Glomerular visceral epithelial cell (primary cell): ENCODE measurements around the gene MT1H.

ENCODE experiments used
- DNase-seq: peaks from one replicate; pipeline ENCODE4 v3.0.0-alpha.2; 2016; ENCODE audit errors: extremely low spot score

Gene MT1H

DNA sequence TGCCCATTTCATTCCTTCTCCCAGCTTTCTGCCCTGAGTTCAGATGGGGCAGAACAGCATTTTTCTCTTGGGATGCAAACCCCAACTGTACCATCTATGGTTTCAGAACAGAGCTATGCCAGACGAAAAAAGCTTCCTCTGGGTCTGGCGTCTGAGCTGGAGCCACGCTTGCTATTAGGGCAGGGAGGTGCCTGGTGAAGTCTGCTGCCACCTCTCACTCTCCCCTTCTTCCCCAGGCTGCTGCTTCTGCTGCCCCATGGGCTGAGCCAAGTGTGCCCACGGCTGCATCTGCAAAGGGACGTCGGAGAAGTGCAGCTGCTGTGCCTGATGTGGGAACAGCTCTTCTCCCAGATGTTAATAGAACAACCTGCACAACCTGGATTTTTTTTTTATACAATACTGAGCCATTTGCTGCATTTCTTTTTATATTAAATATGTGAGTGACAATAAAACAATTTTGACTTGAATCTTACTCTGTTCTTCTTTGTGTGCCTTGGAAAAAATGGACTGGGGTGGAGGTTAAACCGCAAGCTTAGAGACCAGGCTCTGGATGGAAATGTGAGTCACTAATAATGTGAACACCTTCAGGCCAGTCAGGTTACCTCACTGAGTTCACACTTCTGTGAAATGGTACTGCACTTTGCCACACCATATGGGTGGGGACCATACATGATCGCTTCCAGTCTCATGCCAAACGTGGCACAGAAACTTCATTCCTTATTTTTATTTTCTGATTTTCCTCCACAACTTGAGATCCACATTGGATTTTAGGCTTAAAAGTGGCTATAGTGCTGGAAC, 32.8 kb upstream of the MT1H start:
- DNase-seq: no peak

GRCh38 chr16:56637814-56638750, 31.5 kb upstream of the MT1H start, which contains the start of gene MT1A:
TSS of gene MT1A (plus strand) at chr16:56638666. CDS start at chr16:56638739, 73 bp downstream.
- no peak for DNase-seq

DNA sequence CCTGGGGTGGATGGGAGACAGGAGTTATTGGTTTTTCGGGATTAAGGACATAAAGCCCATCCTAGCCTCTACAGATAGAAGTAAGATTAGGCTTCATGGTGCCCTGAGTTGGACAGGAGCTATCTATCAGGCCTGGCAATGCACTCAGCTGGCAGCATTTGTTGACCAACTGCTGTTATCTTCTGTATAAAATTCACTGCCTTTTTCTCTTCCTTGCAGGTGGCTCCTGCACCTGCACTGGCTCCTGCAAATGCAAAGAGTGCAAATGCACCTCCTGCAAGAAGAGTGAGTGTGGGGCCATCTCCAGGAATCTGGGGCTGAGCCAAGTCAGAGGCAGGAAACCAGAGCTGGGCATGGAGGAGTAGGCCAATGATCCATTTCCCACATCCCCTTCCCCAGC, 30.6 kb upstream of the MT1H start:
- DNase-seq: no peak

GRCh38 chr16:56640076-56640475, 29.5 kb upstream of the MT1H start:
- DNase-seq: no peak

GRCh38 chr16:56641166-56641565, 28.4 kb upstream of the MT1H start:
- no peak for DNase-seq

DNA sequence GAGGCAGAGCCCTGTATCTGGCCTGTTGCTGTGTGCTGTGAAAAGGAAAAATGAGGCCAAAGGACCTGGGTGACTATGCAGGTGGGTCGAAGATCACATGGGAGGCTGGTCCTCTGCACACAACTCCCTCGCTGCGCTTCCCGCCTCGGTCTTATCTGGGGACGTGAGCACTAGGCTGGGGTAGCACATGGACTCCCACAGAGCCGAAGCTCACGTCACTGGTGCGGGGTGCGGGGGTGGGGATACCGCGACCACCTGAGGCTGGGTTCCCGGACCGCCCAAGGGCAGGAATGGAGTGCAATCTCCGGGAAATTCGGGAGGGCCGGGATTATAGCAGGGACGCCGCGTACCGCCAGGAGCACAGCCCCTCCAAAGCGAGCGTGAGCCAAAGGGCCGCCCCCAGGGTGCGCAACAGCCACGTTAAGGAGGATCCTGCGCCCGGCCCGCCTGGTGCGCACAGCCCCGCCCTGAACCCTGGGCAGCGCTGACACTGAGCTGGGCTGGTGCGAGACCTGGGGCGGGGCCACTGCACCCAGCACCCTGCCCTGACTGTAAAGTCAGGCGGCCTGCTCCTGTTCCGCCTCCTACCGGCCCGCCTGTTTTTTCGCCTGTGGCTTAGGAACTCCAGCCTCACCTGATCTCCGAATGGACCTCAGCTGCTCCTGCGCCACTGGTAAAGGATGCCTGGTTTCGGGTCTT, 26.4 kb upstream of the MT1H start:
- DNase-seq: peak; percentile 53

- no peak for DNase-seq
Observed at GRCh38 chr16:56643833-56644232, 25.8 kb upstream of the MT1H start.

- DNase-seq: no peak
Observed at GRCh38 chr16:56645311-56645710, 24.3 kb upstream of the MT1H start.

GRCh38 chr16:56645838-56646237, 23.8 kb upstream of the MT1H start:
- no peak for DNase-seq

DNA sequence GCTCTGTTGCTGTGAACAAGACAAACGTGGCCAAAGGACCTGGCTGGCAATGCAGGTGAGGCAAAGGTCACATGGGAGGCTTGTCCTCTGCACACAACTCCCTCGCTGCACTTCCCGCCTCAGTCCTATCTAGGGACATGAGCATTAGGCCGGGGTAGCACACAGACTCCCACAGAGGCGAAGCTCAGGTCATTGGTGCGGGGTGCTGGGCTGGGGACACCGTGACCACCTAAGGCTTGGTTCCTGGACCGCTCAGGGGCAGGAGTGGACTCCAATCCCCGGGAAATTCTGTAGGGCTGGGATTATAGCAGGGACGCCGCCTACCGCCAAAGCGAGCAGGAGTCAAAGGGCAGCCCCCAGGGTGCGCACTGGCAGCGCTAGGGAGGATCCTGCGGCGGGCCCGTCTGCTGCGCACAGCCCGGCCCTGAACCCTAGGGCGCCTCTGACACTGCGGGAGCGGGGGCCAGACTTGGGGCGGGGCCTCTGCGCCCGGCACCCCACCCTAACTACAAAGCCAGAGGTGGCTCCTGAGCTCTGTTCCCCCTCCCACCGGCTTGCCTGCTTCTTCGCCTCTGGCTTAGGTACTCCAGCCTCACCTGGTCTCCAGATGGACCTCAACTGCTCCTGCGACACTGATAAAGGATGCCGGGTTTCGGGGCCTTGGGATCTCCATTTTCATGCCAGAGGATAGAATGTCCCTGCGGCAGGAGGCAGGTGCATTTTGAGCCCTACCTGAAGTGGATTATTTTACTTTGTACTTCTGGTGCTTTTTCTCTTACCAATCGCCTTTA, 21.8 kb upstream of the MT1H start:
- DNase-seq: no peak

DNA sequence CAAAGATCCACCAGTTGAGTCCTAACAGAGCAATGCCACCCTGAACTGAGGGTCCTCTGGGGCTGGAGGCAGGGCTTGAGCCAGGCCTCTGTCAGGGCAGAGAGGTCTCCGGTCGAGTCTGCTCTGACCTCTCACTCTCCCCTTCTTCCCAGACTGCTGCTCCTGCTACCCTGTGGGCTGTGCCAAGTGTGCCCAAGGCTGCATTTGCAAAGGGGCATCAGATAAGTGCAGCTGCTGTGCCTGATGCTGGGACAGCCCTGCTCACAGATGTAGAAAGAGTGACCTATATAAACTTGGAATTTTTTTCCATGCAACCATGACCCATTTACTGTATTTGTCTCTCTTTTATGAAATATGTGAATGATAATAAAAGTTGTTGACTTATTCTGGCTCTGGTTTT, 20.3 kb upstream of the MT1H start:
- no peak for DNase-seq

DNA sequence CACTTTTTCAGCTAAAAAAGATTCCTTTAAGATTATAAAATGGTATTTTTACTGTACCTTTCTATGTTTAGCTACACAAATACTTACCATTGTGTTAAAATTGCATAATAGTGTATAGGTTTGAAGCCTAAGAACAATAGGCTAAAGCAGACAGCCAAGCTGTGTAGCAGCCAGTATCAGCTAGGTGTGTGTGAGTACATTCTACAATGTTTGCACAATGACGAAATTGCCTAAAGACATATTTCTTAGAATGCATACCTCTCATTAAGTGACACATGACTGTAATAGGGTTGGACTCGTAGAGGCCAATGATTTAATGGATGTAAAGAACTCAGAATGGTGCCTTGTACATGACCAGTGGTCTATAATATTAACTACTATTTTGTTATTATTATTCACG, 19.8 kb upstream of the MT1H start:
- no peak for DNase-seq

DNA sequence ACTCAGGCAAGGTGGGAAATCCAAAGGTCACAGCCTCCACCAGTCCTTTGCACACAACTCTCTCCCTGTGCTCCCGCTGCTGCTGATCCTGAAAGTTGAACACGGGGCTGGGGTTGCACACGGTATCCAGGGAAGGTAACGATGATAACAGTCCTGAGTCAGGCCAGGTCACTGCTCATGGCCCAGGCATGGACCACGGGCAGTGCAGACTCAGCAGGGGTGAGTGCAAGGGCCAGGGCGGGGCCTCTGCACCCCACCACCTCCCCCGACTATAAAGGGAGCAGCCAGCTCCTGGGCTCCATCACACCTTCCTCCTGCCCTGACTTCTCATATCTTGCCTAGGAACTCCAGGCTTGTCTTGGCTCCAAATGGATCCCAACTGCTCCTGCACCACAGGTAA, 18.0 kb upstream of the MT1H start, which contains the start of gene MT1B:
Gene MT1B, plus strand, starts transcription at position 301 of the 400 bp plus-strand sequence. Its CDS starts 68 bp downstream, at position 369.
- DNase-seq: no peak

DNA sequence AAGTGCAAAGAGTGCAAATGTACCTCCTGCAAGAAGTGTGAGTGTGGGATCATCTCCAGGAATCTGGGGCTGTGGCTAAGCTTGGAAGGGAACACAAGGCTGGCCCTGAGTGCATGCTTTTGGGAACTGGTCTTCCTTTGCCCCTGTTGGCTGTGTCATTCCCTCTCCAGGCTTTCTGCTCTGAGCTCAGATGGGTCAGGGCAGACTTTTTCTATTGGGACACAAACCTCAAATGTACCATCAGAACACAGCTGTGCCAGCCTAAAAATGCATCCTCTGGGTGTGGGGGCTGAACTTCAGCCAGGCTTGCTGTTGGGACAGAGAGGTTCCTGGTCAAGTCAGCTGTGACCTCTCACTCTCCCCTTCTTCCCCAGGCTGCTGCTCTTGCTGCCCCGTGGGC, 17.0 kb upstream of the MT1H start:
- no peak for DNase-seq

DNA sequence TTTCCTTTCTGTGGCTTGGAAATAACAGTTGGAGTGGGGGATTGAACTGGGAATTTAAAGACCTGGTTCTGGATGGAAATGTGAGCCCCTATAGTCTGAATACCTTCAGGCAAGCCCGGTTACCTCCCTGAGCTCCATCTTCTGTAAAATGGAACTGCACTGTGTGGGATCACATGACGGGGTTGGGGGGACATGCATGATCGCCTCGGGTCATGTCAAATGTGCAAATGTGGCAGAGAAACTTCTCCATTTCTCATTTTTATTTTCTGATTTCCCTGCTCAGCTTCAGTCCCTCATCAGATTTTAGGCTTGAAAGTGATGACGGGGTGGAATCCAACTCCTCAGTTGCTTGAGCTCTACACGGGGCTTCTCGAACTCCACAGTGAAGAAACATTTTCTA, 16.4 kb upstream of the MT1H start:
- DNase-seq: no peak

GRCh38 chr16:56657555-56658326, 11.9 kb upstream of the MT1H start, which contains the start of gene MT1F:
TSS of gene MT1F (plus strand) at chr16:56657959. CDS start at chr16:56658059, 100 bp downstream.
- DNase-seq: peak; percentile 83

DNA sequence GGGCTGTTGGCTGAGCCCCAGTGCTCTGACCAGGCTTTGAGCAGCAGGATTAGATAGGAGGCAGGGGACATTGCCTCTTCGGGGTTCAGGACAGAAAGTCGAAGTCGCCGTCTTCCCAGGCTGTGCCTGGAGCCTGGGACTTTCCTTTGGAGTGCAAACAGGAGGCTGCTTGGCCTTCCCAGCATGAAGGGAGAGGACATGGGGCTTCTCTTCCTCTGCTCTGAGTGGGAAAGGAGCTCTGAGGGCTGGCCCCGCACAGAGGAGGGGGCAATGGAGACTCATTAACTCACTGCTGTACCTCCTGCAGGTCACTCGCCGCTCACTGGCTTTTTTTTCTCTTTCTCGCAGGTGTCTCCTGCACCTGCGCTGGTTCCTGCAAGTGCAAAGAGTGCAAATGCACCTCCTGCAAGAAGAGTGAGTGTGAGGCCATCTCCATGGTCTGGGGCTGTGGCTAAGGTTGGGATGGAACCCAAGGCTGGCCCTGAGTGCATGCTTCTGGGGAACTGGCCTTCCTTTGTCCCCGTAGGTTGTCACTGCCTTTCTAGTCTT, 11.2 kb upstream of the MT1H start:
- DNase-seq: no peak

- DNase-seq: no peak
Observed at GRCh38 chr16:56662357-56663354, 7.0 kb upstream of the MT1H start.

DNA sequence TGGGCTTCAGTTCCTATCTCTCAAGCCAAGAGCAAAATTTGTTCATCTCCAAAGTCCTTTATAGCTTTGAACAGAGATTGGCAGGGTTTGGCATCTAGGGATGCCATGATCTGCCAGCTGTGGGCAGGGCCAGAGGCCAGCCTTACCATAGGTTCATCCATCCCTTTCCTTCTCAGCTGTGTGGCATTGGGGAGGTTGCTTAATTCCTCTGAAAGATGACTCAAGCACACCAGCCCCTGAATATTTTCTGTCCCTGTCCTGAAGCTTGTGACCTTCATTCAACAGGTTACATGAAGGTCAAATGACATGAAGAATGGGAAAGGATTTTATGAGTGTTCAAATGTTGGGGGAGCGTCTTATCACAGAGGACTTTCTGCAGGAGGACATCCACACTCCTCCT, 5.1 kb upstream of the MT1H start:
- DNase-seq: no peak
